Body of pancreas (tissue), 4 donors: ENCODE results near the gene TENM4.

Experiments
- CTCF ChIP-seq, 7 experiments: fragments of 450-650 bp in 4 of 7; fragments of 200-600 bp in 3 of 7; sonication (generic) in 3 of 7; IDR thresholded peaks; one replicate each; pipeline ENCODE4 v1.5.1; 2016 to 2019; ENCODE audit warnings: antibody characterized with exemption in 7 of 7
- POLR2A ChIP-seq, 3 donors: fragments of 450-650 bp; IDR thresholded peaks; one replicate each; pipeline ENCODE4 v1.6.1; 2016; ENCODE audit warnings: antibody characterized with exemption in 3 of 3, mild to moderate bottlenecking in 2 of 3

- no peak for TF ChIP-seq CTCF (IDR thresholded peaks at IDR 0.05)
- TF ChIP-seq POLR2A (IDR thresholded peaks at IDR 0.05), result no peak
Observed at GRCh38 chr11:79059141-79059540, 381.7 kb downstream of the TENM4 start.
